Activated CD4-positive, alpha-beta T cell treated with anti-CD3 and anti-CD28 coated beads, Interleukin-2, amount 50 U/mL, for 4 hours (primary cell): ENCODE results near the gene LRP11.
"Not testable (repeated sequence)": the region's sequence is repeated elsewhere in the genome, so short reads cannot be mapped to it uniquely, and the experiment has no call there.

Source experiments
- DNase-seq, 2 experiments: peaks; one replicate each; pipeline ENCODE4 v3.0.0-alpha.2; 2020

The LRP11 gene

DNA sequence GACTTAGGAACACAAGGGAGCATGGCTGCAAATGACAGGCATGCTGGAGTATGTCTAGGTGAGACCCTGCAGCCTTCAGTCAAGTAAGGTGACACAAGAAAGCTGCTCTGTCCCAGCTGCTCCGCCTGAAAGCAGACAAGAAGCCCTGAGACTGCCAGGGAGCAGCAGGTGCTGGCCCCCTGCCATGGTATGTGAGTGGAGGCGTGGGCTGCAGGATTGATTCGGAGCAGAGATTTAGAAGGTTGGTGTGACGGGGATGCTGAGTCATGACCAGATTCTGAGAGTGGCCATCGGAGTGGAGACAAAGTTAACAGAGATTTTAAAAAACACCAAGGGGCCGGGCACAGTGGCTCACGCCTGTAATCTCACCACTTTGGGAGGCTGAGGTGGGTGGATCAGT lies 17.8 kb downstream of the LRP11 start:
- no peak for DNase-seq

DNA sequence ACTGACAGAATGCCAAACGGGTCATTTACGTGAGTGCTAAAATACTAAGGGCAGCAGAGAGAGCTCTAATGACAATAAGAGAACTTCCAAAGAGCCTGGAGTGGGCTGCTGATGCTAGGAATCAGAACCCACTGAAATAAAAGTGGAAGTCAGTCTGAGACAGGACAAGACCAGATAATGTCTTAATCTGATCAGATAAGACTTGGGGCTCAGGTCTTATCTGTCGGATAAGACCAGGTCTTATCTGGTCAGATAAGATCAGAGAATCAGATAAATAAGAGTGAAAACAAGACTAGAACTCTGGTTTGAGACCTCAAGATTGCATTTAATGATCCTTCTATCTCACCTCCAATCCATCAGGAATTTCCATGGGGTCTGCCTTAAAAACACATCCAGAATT lies 18.6 kb downstream of the LRP11 start:
- no peak for DNase-seq

DNA sequence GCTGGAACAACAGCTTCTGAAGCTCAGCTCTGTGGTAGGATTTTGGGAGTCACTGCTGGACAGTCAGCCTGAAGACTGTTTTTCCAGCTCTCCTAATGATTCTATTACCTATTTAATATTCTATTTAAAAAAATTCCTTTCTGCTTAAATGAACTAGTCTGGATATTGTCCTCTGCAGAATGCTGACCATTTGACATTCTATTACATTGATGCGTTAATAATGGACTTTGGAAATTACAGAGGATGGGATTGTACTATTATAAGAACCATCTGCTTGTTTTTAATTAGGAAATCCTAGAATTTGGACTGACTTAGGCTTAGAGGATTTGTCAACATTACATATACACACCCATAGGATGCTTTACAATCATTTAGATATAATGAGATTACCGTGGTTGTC lies 19.7 kb downstream of the LRP11 start:
- no peak for DNase-seq

DNA sequence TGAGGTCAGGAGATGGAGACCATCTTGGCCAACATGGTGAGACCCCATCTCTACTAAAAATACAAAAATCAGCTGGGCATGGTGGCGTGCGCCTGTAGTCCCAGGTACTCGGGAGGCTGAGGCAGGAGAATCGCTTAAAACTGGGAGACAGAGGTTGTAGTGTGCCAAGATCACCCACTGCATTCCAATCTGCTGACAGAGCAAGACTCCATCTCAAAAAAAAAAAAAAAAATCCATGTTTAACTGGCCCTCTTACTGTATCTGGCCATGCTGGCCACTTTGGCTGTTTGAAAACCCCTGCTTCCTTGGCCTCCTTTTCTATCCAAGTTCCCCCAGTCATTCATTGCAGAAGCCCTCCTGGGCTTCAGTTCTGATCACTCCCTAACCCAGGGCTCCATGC lies 20.1 kb downstream of the LRP11 start:
- DNase-seq, result not testable (repeated sequence)

DNA sequence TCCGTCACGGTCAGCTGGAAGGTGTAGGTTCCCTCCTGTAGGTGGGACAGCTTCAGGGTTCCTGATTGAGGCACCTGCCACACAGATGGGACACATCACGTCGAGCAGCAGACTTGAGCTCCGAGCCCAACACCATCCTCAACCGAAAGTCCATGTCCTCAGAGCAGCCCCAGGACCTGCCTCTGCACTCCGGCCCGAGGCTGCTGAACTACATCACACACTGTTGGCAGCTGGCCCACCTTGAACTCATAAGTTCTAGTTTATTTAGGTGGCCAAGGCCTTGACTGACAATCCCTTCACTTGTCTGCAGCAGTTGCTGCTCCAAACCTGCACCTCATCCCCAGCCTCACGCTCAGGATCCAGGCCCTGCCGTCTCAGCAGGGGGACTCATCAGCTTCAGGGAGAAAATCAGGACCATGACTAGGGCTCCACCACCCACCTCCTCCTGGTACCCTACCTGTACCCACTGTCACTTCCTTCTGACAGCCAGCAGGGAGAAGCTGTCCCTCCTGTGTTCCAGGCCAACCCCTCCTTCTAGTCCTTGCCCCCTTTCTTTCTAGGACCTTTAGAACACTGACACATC lies 21.0 kb downstream of the LRP11 start:
- DNase-seq, result no peak

DNA sequence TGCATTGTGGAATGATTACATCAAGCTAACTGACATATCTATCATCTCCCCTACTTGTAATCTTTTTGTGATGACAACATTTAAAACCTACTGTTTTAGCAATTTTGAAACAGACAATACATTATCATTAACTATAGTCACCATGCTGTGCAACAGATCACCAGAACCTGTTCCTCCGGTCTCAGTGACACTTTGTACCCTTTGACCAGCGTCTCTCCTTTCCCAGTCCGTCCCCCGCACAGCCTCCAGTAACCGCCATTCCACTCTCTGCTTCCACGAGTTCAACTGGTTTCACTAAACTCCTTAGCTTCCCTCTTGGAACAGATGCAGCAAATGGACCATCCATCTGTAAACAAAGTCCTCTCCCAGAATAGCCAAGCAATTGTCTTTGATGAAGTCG lies 21.8 kb downstream of the LRP11 start:
- DNase-seq, result no peak

DNA sequence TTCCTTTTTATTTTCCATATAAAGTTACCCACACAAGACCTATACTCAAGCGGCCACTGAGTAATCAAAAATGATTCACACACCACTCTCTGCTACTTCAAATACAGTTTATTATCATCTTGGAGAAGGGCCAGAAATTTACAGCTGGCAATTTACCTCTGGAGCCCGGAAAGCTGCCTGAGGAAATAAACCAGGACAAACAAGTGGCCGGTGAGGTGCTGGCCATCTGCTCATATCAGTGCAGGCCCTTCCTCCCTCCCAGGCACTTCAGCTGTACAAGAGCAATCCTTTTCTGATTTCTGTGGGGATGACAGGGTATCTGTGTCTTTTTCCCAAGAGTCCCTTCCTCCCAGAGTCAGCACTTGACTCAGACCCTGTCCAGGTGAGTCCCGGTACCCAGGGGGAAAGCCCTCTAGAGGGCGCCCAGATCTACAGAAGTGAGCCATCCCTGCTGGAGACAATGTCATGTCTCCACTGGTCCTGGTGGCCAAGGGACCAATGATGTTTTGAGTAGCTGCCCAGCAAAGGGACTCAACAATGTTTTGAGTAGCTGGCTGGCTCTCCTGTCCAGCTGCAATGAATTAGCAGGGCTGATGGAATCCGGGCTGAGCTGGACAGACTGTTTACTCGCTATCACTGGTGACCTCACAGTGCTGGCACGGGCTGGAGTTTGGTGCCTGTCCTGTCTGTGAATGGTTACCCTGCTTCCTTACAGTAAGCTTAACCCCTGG lies 23.6 kb downstream of the LRP11 start:
- peak; percentile 36 to 37 for DNase-seq

DNA sequence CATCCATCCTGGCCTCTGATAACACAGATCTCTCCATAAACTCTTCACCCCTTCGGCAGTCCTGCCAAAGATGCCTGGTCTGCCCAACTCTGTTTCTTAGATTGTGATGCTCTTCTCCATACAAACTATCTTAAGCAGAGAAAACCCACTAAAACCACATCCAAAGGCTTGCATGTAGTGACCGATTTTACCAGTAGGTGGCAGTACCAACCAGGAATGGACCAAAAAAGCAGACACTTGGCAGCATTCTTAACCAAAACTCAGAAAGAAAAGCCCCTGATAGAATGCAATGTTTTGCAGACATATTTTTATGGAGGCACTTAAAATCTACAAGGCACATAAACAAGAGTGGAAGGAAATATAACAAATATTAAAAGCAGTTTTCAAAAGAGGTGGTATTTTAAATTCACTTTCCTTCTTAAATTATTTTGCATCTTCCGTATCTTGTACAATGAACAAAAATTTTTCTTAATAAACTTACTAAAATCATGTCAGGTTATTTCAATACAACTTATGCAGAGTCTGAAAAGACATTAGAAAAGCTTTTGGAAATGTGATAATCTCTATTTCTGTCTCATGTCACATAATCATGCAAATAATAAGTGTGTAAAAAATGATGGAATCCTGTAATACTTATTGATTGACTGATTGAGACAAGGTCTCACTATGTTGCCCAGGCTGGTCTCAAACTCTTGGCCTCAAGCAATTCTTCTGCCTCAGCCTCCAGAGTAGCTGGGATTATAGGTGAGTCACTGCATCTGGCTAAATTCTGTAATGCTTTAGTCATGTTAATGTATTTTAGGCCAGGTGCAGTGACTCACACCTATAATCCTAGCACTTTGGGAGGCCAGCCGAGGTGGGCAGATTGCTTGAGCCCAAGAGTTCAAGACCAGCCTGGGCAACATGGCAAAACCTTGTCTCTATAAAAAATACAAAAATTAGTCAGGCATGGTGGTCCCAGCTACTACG lies 29.4 kb downstream of the LRP11 start:
- DNase-seq, result peak; percentile 66 to 75

DNA sequence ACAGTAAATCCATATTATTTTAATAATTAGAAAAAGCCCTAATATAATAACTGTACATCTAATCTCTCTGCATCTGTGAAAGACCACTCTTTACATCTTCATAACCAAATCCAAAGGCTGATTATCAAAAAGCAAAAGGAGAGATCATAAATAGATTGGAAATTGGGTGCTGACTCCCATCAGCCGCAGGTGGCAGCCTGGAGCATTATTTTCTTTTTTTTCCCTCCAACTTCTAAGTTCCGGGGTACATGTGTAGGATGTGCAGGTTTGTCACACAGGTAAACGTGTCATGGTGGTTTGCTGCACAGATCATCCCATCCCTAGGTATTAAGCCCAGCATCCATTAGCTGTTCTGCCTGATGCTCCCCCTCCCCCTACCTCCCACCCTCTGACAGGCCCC lies 30.5 kb downstream of the LRP11 start:
- DNase-seq, result no peak

DNA sequence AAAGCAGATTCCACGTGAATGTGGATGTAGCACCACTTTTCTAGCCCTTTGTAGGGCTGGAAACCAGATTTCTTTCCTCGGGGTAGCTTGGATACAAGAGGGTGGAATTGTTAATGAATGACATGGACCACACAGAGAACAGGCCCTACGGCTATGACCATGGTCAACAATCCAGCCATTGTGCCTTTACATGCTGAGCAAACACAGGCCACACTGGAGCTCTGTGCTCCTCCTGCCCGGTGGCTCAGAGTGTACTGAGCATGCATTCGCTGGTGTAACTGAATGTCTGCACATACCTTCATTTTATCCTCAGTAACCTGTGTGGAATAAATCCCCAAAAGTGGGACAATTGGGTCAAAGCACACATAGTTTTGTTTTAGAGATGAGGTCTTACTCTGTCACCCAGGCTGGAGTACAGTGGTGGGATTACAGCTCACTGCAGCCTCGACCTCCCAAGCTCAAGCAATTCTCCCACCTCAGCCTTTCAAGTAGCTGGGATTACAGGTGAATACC lies 32.8 kb downstream of the LRP11 start:
- DNase-seq, result no peak

DNA sequence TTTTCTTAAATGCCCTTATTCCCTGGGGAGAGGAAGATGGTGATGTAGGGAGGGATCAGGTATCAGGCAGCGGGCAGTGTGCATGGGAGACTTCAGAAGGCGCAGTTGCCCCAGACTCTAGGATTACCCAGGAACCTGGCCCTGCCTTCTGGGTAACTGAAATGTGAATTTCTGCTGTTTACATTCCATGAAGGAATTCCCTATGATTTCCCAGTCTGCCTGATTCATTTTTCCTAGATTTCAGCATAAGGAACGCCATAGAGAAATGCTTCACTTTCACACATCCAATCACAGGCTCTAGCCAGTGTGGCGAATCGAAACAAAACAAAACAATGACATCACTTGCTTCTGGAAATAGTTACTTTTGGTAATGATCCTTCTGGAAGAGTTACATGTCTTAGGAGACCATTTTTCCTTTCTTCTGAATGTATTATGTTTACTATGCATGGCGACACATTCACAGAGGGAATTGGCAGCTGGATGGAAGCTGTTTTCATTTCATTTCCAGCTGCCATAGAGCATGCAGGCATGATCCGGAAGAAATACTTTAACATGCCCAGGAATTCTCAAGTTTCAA lies 33.3 kb downstream of the LRP11 start:
- no peak for DNase-seq

DNA sequence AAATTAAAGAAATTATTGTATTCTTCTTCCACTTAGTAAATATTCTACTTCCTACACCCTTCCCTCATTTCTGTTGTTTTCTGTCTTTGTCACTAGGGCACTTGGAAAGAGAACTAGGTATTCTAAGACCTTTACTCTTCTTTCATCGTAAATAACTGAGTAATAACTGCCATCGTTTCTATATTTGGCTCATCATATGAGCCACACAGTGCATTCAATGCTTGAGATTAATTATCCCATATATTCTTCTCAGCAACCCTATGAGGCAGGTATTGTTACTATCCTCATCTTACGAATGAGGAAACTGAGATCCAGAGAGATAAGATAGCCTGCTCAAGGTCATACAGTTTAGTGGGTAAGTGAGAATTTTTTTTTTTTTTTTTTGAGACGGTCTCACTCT lies 38.9 kb downstream of the LRP11 start:
- DNase-seq, result no peak

DNA sequence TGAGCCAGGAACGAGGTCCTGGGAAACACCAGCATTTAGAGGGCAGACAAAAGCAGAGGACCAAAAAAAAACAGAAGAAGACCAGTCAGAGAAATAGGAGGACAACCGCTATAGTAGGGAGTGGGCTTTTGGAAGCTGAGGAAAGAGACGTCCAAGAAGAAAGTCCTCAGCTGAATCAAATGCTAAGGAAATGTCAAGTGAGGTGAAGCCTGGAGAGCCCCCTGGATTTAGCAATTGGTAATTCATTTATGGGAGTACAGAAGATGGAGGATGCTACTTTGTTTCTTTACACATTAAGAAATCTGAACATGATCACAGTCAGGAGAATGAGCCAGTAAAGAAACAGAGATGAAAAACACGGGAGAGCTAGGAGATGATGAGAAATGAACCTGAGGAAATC lies 41.1 kb downstream of the LRP11 start:
- no peak for DNase-seq

DNA sequence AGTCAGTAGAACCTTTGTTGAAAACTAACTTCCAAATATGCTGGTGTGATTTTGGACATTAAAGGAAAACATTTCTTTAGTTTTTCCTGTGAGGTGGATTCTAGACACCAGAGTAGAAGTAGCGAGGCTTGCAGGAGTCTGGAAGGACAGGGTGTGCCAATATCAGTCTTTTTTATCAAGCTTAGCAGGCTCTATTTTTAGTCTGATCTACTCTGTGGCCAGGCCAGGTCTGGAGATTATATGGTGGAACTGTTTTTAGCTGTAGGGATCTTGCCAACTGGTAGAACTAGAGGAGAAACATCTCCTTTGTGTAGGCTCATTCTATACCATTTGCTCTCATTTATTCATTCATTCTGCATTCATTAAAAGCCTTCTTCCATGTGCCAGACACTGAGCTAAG lies 42.7 kb downstream of the LRP11 start:
- no peak for DNase-seq

DNA sequence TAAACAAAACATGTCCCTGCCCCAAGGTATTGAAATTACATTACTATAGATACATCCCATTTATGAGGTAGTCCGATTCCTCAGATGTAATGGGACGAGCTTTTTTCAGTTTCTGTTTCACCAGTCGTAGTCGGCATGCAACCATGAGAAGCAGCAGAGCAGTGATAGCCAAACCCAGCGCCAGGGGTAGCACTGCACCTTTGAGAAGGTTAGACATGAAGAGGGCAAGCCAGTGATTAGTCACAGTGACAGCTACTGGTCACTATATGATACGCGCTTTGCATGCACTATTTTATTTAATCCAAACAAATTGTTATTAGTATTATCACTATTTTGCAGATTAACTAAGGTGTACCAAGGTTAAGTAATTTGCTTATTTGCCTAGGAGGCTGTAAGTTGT lies 43.7 kb downstream of the LRP11 start:
- DNase-seq, result no peak

DNA sequence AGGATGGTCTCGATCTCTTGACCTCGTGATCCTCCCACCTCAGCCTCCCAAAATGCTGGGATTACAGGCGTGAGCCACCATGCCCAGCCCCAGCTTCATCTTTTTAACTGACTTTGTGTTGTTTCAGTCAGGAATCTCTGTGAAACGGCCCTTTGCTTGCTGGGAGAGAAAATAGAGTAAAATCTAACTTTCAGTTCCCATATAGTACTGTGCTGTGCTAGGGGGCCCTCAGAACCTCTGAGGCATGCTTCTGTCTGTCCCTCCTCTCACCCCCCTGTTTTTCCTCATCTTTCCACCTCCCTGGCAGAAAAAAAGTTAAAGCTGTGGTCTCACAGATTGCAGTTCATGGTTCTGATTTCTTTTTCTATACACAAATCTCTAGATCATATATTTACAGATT lies 48.4 kb downstream of the LRP11 start:
- no peak for DNase-seq

DNA sequence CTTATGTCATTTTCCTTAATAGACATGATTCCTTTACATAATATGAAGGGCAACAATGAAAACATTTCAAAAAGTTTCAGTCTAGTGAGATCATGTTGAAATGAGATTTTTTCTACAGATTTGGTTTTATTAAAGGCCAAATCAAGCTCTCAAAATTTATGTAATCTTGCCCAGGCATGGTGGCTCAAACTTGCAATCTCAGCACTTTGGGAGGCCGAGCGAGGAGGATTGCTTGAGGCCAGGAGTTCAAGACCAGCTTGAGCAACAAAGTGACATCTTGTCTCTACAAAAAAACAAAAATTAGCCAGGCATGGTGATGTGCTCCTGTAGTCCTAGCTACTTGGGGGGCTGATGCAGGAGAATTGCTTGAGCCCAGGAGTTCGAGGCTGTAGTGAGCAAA lies 50.8 kb downstream of the LRP11 start:
- DNase-seq, result no peak

DNA sequence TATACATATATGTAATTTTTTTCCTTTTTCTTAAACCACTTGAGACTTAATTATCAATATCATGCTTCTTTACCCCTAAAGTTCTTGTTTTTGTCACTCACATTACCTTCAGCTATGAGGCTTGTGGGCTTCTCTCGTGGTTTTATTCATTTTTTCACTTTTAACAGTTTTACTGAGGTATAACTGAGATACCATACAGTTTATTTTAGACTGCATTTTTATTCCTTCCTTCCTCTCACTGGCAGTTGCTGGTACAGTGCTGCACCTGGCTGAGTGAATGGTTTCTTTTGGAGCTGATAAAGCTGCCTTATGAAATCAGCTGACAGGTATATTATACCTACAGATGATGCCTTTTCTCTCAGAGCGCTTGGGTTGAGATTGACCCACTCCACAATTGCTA lies 54.4 kb downstream of the LRP11 start:
- no peak for DNase-seq

DNA sequence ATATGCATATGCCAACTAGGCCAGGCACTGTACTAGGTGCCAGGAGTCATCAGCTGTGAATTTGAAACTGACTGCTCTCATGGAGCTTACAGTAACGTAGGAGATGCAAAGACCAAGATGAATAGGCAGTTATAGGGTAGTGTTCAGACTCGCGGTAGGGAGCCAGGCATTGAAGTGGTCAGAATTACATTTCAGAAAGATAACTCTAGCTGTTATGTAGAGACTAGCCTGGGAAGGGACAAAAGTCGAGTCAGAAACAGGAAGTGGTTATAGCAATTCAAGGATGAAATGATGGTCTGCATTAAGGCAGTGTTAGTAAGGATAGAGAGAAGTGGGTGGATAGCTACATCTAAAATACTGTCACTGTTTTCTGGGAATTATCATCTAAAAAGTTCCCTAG lies 58.0 kb downstream of the LRP11 start:
- no peak for DNase-seq

DNA sequence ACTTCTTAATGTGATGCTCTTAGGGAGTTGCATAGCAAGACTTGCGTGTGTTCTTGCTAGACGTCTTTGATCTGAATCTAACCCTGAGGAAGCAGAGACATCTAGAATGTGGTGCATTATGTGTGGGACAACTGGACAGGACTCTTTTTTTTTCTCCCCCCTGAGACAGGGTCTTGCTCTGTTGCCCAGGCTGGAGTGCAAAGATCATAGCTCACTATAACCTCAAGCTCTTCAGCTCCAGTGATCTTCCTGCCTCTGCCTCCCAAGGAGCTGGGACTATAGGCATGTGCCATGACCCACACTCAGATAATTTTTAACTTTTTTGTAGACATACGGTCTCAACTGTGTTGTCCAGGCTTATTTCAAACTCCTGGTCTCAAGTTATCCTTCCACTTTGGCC lies 80.6 kb downstream of the LRP11 start:
- DNase-seq, result no peak

DNA sequence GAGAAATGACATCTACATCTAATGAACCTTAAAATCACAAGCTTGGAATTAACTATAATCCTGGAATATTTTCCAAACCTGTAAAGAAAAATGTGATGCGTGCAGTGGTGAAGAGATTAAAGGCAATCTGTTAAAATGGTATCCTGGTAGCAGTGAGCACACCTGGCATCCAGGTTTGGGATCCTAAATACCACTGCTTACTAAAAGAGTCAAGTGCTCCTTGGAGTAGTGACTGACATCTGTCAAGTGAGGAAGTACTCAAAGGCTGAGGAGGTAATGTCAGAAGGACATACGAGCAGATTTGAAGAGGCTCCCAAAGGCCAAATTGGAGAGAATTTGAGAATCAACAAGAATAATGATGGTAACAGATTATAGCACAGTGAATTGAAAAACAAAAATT lies 81.8 kb downstream of the LRP11 start:
- DNase-seq, result no peak

DNA sequence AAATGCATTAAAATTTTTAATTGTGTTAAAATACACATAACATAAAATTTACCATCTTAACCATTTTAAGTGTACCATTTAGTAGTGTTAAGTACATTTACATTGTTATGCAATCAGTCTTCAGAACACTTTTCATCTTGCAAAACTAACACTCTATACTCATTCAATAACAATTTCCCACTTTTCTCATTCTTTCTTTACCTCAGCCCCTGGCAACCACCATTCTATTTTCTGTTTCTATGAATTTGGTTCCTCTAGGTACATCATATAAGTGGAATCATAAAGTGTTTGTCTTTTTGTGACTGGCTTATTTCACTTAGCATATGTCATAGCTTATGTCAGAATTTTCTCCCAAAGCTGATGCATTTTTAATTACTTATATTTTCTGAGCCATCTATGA lies 82.4 kb downstream of the LRP11 start:
- DNase-seq, result no peak

DNA sequence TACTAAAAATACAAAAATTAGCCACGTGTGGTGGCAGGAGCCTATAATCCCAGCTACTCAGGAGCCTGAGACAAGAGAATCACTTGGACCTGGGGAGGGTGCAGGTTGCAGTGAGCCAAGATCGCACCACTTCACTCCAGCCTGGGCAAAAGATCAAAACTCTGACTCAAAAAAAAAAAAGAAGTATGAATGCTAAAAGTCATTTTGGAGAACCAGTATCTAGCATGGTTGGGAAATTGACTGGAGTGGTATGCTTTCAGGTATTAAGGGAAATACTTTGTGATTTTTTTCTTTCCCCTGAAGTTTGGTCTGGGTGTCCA lies 84.6 kb downstream of the LRP11 start:
- DNase-seq, result no peak

DNA sequence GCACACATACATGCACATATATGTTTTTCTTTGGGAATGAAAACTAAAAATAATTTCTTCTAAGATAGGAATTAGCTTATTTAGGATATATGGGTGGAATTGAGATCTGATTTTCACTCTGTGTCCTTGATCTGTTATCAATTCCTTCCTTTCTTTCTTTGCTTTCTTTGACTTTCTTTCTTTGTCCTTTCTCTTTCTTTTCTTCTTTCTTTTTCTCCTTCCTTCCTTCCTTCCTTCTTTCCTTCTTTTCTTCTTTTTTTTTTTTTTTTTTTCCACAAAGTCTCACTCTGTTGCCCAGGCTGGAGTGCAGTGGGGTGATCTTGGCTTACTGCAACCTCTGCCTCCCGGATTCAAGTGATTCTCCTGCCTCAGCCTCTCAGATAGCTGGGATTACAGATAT lies 86.5 kb downstream of the LRP11 start:
- DNase-seq, result no peak
